HG03354 (cell line): ENCODE measurements around the gene COL18A1.

Experiments used
- ATAC-seq: cut with Tn5 transposase; IDR thresholded peaks from one replicate; pipeline ENCODE4 v1.9.1; 2021; ENCODE audit warnings: mild to moderate bottlenecking; ENCODE audit not compliant: unreplicated experiment, poor library complexity, severe bottlenecking

COL18A1 gene

GRCh38 chr21:45449658-45450422 lies 44.9 kb downstream of the COL18A1 start:
- ATAC-seq, result no peak

GRCh38 chr21:45450423-45451090 lies 45.6 kb downstream of the COL18A1 start:
- no peak for ATAC-seq

DNA sequence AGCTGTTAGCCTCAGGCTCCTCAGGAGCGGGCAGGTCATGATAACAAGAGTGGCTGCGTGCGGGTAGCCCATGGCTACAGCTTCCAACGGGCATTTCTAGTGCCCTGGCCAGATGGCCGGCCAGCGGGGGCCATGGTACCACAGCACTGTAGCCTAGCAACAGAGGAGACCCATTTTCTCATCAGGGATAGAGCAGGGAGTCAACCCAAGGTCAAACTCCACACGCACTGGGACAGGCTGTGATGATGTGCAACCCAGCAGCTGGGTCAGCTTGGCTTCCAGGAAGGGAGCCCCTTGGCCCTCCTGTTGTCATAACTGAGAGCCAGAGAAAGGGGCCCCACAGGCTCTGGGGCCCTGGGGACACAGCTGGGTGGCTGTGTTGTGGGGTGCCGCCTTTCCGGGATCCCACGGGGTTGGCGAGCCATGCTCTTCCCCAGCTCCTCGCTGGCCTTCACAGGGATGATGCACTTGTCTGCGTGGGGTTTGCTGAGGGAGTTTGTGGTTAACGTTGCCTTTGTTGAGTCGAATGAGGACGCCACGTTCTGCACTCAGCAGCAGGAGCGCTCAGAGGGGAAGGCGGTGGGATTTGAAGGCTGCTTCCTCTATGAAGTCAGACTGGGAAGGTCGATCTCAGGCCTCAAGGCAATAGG lies 46.3 kb downstream of the COL18A1 start:
- no peak for ATAC-seq

- ATAC-seq, result no peak
Measured at GRCh38 chr21:45451771-45452182, 46.8 kb downstream of the COL18A1 start.

GRCh38 chr21:45452696-45453307 lies 47.8 kb downstream of the COL18A1 start:
- ATAC-seq, result no peak

DNA sequence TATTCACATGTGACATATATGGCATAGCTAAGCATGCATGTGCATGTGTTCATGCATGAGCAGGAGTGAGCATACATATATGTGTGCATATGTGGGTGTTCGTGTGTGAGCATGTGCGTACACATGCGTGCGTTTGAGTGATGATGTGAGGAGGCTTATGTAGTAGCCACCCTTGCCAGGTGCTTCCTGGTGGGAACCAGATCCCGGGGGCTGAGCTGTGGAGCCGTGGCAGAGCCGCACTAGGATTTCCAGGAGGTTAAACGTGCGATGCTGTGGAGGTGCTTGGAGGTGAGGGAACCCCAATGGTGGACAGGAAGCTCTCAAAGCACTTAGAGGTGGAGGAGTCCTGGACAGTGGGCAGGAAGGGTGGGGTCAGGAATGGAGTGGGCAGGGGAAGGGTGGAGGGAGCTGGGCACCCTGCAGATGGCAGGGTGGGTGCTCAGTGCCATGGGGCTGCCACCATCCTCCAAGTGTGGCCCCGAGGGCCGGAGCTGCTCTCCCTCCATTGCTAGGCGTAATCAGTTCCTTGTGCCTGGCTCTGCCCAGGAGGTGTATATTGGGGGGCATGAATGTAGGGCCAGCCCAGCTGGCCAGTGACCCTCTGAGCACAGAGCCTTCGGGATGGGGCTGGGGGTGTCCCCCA lies 48.5 kb downstream of the COL18A1 start:
- ATAC-seq, result no peak

DNA sequence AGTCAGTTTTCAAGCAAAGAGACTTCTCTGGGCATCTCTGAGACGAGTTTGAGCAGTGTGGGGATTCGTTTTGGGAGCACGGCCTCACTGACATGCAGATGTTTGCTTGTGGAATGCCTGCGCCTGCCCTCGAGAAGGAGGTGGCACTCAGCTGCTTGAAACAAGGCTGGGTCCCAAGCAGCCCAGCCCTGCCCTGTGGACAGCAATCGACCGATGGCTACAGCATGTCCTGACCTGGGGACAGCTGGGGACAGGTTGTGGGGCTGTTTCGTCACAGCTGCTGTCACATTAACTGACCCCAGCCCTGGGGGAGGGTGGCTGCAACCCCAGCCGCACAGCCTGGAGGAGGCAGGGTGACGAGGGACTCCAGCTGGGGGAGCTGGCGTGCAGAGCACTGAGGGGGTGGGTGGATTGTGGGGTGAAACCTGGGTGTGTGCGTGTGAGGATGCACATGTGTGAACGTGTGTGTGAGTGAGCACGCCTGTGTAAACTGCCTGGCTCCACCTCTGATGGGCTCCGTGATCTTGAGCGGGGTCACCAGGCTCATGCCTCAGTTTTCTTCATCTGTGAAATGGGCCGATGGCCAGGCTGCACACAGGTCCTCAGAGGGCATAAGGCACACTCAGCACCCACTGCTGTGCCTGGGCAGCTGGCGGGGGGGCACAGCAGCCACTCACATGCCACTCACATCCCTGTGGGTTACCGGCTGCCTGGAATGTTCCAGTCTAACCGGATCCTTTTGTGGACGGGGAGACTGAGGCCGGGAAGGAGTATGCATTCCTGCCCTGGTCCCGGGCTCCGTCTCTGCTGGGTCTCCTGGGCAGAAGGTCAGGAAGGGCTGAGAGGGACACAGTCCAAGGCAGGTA lies 49.3 kb downstream of the COL18A1 start:
- no peak for ATAC-seq

GRCh38 chr21:45454926-45455673 lies 50.1 kb downstream of the COL18A1 start:
- no peak for ATAC-seq

GRCh38 chr21:45455674-45456583 lies 51.0 kb downstream of the COL18A1 start:
- no peak for ATAC-seq

GRCh38 chr21:45456584-45457160 lies 51.7 kb downstream of the COL18A1 start:
- no peak for ATAC-seq

DNA sequence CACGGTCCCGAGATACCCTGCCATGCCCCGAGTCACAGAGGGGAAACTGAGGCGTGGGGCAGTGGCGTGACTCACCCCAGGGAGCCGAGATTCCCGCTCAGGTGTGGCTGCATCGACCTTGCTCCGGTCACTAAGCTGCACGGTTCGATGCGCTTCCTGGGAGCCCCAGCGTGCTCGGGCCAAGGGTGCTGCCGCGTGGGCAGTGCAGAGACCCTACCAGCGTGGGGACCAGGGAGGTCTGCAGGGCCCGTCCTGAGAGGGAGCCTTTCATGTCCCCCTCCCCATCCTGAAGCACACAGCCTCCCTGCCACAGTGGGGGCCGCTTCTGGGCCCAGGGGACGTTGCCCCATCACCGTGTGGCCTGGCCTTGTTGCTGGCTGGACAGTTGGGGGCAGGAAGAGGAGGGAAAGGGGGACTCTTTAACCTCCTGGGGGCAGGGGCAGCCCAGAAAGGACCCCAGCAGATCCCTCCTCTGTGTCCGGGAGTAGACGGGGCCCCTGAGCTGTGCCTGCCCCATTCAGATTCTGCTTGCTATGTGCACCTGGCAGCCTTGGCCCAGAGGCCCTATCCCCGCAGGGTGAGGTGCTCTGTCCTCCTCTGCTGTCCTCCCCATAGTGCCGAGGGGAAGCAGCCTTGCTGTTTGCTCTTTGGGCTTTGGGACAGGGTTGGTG lies 52.3 kb downstream of the COL18A1 start:
- no peak for ATAC-seq

- no peak for ATAC-seq
Measured at GRCh38 chr21:45457832-45458172, 52.8 kb downstream of the COL18A1 start.

DNA sequence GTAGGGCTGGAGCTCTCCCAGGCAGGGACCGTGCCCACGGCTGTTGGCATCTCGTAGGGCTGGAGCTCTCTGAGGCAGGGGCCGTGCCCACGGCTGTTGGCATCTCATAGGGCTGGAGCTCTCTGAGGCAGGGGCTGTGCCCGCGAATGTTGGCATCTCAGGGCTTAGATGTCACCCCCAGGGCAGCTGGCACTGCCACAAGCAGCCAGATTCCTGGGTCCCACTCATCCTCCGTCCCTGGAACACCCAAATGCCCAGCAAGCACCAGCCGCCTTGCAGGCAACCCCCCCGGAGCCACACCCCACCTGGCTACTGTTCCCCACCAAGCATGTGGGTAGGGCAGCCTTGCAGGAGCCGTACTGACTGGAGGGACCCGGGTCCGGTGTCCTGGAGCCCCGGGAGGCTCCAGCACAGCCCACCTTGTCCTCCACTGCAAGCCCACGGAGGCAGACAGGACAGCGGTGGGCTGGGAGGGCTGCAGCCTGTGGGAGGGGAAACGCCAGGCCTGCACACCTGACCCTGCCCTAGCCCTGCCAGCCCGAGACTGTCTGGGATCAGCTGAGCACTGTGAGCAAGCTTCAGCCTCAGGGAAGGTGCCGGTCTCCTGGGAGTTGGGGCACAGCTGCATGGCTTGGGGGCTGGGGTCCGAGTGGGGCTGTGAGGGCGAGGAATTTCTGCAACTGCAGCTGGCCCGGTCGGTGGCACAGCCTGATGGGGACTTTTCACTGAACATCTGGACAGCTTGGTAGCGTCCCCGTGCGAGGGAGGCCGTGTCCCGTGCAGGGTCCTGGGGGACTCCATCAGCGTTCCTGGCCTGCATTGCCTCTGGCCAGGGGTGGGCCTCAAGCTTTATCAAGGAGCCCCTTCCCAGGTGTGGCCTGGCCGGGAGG lies 53.6 kb downstream of the COL18A1 start:
- ATAC-seq, result no peak

DNA sequence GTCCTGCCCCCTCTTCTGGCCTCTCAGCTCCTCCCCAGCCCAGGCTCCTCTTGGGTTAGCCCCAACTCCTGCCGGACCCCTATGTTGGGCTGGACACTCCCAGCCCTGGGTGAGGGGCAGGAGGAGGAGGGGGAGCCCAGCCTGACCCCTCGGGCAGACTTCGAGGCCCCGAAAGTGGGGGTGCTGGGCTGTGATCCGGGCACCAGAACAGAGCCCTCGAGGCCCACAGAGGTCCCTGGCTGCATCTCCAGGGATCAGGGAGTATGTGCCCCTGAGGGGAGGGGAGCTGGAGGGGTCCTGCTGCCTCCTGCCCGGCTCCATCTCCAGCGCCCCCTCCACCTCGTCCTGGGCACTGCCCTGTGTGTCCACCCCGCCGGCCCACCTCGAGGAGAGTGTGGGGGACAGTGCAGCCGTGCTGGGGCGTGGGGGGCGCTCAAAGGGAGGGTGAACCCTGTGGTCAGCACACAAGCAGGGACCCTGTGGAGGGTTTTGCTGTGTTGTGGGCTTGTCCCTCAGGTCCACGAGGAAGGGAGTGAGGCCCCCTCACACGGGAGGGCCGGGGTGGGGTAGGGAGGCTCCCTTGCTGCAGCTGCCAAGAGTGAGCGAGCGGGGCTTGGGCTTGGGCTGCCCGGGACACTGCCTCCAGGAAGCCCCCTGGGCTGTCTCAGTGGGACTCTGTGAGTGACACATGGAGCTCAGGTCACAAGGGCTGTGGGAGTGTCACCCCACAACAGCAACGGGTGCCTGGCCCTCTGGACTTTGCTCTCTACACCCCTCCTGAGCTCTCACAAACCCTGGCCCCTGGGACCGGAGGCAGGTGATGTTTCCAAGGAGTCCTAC lies 54.4 kb downstream of the COL18A1 start:
- ATAC-seq, result no peak

GRCh38 chr21:45460011-45460565 lies 55.1 kb downstream of the COL18A1 start:
- no peak for ATAC-seq
